Measurements from ENCODE around the gene TRPV4.

DNA sequence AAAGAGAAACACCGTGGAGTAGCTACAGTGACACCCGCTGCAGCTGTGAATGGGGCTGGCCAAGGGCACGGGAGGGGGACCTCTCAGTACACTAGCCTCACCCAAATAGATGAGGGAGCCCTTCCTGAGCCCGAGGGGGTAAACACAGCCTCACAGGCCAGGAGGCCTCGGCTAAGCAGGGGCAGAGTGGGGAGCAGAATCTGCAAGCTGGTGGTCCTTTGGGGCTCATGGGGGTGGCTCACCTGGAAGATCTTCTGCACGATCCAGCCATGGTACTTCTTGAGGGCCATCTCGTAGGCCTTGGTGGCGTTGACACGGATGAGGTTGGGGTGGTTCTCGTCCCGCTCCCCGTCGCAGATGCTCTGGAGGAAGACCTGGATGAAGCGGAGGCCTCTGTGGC lies 22.2 kb upstream of the TRPV4 start:
- TF ChIP-seq CTCF (IDR thresholded peaks at IDR 0.05) = no peak
- no peak for TF ChIP-seq POLR2A (IDR thresholded peaks at IDR 0.05)
